NB4 (cell line): ENCODE results near the gene SCGB1C2.

Source experiments
- DNase-seq: peaks from one replicate; pipeline ENCODE4 v3.0.0; 2010; ENCODE audit warnings: low read depth
- H3K4me3 ChIP-seq: one replicate; pipeline ENCODE4 v1.5.1; 2011; ENCODE audit warnings: mild to moderate bottlenecking, low read depth, low read length, moderate library complexity
- CTCF ChIP-seq: IDR thresholded peaks from one replicate; pipeline ENCODE4 v1.5.1; 2012; ENCODE audit warnings: low read depth, low read length
- MAX ChIP-seq: IDR thresholded peaks from 2 replicates; pipeline ENCODE4 v1.6.1; 2011; ENCODE audit warnings: low read depth, low read length
- MYC ChIP-seq: IDR thresholded peaks from 2 replicates; pipeline ENCODE4 v1.6.1; 2011; ENCODE audit warnings: low read depth, low read length
- POLR2A ChIP-seq: IDR thresholded peaks from 2 replicates; pipeline ENCODE4 v1.6.1; 2011; ENCODE audit warnings: mild to moderate bottlenecking; ENCODE audit not compliant: insufficient read length; ENCODE audit errors: extremely low read depth

SCGB1C2 gene

GRCh38 chr17:171871-172270 lies 34.5 kb downstream of the SCGB1C2 start:
- H3K4me3 ChIP-seq, result no peak overlapping the region
- TF ChIP-seq MYC, result no peak
- TF ChIP-seq MAX, result no peak
- no peak for TF ChIP-seq POLR2A
- TF ChIP-seq CTCF, result no peak
- no peak for DNase-seq

GRCh38 chr17:172401-172800 lies 35.0 kb downstream of the SCGB1C2 start:
- no peak for DNase-seq
- no peak overlapping the region for H3K4me3 ChIP-seq
- TF ChIP-seq MAX, result no peak

GRCh38 chr17:173166-173911 lies 36.0 kb downstream of the SCGB1C2 start:
- TF ChIP-seq MYC (no peak), CTCF (no peak), POLR2A (no peak), MAX (no peak)
- no peak for DNase-seq
- no peak overlapping the region for H3K4me3 ChIP-seq

- TF ChIP-seq CTCF (no peak), MAX (no peak), POLR2A (no peak), MYC (no peak)
- H3K4me3 ChIP-seq, result no peak overlapping the region
- no peak for DNase-seq
Measured at GRCh38 chr17:177155-177554, 39.8 kb downstream of the SCGB1C2 start.

GRCh38 chr17:177762-178161 lies 40.4 kb downstream of the SCGB1C2 start:
- DNase-seq, result no peak
- TF ChIP-seq CTCF (no peak), MAX (no peak), MYC (no peak), POLR2A (no peak)
- H3K4me3 ChIP-seq, result no peak overlapping the region

- DNase-seq, result no peak
- no peak for TF ChIP-seq MYC
- TF ChIP-seq CTCF, result no peak
- no peak for TF ChIP-seq MAX
- no peak overlapping the region for H3K4me3 ChIP-seq
Measured at GRCh38 chr17:178292-179065, 41.1 kb downstream of the SCGB1C2 start.
